Breast epithelium (tissue), 4 donors: ENCODE data around the gene FKBP14. TPM values are rescaled to one million over a fixed set of nuclear protein-coding genes. Genes with fewer than 3 reads are reported as not detected.

Experiments
- DNase-seq, 2 donors: peaks; one replicate each; pipeline ENCODE4 v3.0.0-alpha.2; 2019; ENCODE audit warnings: low spot score in 2 of 2
- H3K27ac ChIP-seq, 2 donors: fragments of 200-600 bp; sonication (generic) in 1 of 2; one replicate each; pipeline ENCODE4 v1.5.1; 2016 to 2019; ENCODE audit warnings: mild to moderate bottlenecking in 1 of 2
- H3K27me3 ChIP-seq, 2 donors: fragments of 200-600 bp; sonication (generic) in 1 of 2; one replicate each; pipeline versions ENCODE4 v1.5.1 to v1.6.0; 2017 to 2019; ENCODE audit warnings: control low read depth in 1 of 2, mild to moderate bottlenecking in 1 of 2
- H3K36me3 ChIP-seq: fragments of 200-600 bp; one replicate; pipeline ENCODE4 v1.5.1; 2019
- H3K4me1 ChIP-seq, 2 donors: fragments of 200-600 bp; sonication (generic); one replicate each; pipeline ENCODE4 v1.5.1; 2016 to 2019; ENCODE audit warnings: control low read depth in 1 of 2
- H3K4me3 ChIP-seq, 3 donors: fragments of 200-600 bp; sonication (generic); 1 replicate in 2 of 3; 2 replicates in 1 of 3; pipeline ENCODE4 v1.5.1; 2016 to 2019; ENCODE audit warnings: mild to moderate bottlenecking in 3 of 3, moderate library complexity in 2 of 3
- H3K9me3 ChIP-seq, 2 donors: fragments of 200-600 bp; sonication (generic) in 1 of 2; one replicate each; pipeline ENCODE4 v1.5.1; 2016 to 2019; ENCODE audit warnings: control low read depth in 1 of 2
- POLR2A ChIP-seq: fragments of 450-650 bp; IDR thresholded peaks from one replicate; pipeline ENCODE4 v1.6.1; 2016; ENCODE audit warnings: antibody characterized with exemption, mild to moderate bottlenecking, moderate library complexity
- POLR2AphosphoS5 ChIP-seq, 3 donors: sonication (generic); formaldehyde crosslinking; IDR thresholded peaks; one replicate each; pipeline ENCODE4 v1.6.1; 2017; ENCODE audit warnings: antibody characterized with exemption in 3 of 3
- intact Hi-C: fragments of 100-400 bp; cut with DNase I; formaldehyde crosslinking; loops from one replicate; pipeline ENCODE4 v1.15.1; 2023; ENCODE audit warnings: low total_unique reads
- total RNA-seq, 3 donors: library from RNA; depleted of rRNA; stranded (reverse); fragments of >200 nt; gene quantifications; one replicate each; pipeline ENCODE4 v1.1.0, GENCODE V29; 2016
- TF ChIP-seq, protein P1 (sequence below), 3 donors: fragments of 450-650 bp; IDR thresholded peaks; one replicate each; pipeline ENCODE4 v1.5.1; 2016 to 2017; ENCODE audit warnings: antibody characterized with exemption in 3 of 3, mild to moderate bottlenecking in 3 of 3, moderate library complexity in 3 of 3

The FKBP14 gene
- total RNA-seq, 3 donors from 2014 or later = 3.8 to 13.0 (median 9.5) TPM

DNA sequence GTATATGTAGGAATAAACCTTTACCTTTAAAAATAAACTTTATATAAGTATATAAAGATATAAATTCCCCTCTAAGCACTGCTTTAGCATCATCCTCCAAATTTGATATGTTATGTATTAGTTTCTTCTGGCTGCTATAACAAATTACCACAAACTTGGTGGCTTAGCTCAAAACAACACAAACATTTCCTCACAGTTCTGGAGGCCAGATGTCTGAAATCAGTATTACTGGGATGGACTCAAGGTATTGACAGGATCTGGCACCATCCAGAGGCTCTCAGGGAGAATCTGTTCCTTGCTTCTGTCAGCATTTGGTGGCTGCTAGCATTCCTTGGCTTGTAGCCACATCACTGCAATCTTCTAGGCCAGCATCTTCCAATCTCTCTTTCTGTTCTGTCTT, 30.2 kb downstream of the FKBP14 start:
- TF ChIP-seq POLR2A = no peak
- TF ChIP-seq, protein P1, sequence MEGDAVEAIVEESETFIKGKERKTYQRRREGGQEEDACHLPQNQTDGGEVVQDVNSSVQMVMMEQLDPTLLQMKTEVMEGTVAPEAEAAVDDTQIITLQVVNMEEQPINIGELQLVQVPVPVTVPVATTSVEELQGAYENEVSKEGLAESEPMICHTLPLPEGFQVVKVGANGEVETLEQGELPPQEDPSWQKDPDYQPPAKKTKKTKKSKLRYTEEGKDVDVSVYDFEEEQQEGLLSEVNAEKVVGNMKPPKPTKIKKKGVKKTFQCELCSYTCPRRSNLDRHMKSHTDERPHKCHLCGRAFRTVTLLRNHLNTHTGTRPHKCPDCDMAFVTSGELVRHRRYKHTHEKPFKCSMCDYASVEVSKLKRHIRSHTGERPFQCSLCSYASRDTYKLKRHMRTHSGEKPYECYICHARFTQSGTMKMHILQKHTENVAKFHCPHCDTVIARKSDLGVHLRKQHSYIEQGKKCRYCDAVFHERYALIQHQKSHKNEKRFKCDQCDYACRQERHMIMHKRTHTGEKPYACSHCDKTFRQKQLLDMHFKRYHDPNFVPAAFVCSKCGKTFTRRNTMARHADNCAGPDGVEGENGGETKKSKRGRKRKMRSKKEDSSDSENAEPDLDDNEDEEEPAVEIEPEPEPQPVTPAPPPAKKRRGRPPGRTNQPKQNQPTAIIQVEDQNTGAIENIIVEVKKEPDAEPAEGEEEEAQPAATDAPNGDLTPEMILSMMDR (IDR thresholded peaks at IDR 0.05) = no peak
- TF ChIP-seq POLR2AphosphoS5 (IDR thresholded peaks at IDR 0.05) = no peak
- intact Hi-C loops = no loop called here
- H3K4me1 ChIP-seq = no peaks in the 10 kb centered on the region

DNA sequence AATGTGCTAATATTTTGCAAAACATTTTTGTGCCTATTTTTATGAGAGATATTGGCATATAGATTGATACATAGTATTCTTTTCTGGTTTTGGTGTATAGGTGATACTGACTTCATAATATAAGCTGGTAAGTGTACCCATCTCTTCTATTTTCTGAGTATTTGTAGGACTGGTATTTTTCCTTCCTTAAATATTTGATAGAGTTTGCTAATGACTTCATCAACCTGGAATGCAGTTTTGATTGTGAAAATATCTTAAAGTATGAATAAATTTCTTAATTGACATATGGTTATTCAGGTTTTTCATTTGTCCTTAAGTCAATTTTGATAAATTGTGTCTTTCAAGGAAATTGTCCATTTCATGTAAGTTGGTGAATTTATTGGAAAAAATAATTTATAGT, 30.9 kb downstream of the FKBP14 start:
- H3K36me3 ChIP-seq = no peaks in the 10 kb centered on the region
- no peaks in the 10 kb centered on the region for H3K4me1 ChIP-seq
- no peak overlapping the region for H3K27ac ChIP-seq
- intact Hi-C loops = no loop called here
- H3K27me3 ChIP-seq = no peaks in the 10 kb centered on the region
- TF ChIP-seq POLR2A = no peak
- TF ChIP-seq POLR2AphosphoS5 (IDR thresholded peaks at IDR 0.05) = no peak
- TF ChIP-seq, protein P1 (IDR thresholded peaks at IDR 0.05) = no peak
- peaks cover 9 to 21% of the 10 kb centered on the region in 2 donors for H3K9me3 ChIP-seq
- H3K4me3 ChIP-seq = no peak overlapping the region
- no peak for DNase-seq

More for the DNA sequence above, 30.2 kb downstream of the FKBP14 start:
- peaks cover 9 to 21% of the 10 kb centered on the region in 2 donors for H3K9me3 ChIP-seq
- no peaks in the 10 kb centered on the region for H3K36me3 ChIP-seq
- no peak overlapping the region for H3K27ac ChIP-seq
- no peaks in the 10 kb centered on the region for H3K27me3 ChIP-seq
- H3K4me3 ChIP-seq = no peak overlapping the region
- DNase-seq = no peak

DNA sequence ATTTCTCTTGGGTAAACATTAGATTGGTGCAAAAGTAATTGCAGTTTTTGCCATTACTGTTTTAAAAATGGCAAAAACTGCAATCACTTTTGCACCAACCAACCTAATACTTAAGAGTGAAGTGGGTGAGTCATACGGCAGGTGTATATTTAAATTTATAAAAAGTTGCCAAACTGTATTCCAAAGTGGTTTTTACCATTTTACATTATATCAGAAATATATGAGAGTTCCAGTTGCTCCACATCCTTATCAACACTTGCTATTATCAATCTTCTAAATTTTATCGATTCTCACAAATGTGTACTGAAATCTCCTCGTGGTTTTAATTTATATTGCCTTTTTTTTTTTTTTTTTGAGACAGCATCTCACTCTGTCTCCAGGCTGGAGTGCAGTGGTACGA, 33.4 kb downstream of the FKBP14 start:
- TF ChIP-seq POLR2AphosphoS5 (IDR thresholded peaks at IDR 0.05) = no peak
- TF ChIP-seq POLR2A = no peak
- TF ChIP-seq, protein P1 (IDR thresholded peaks at IDR 0.05) = no peak
- Histone ChIP-seq H3K27ac (no peak overlapping the region), H3K36me3 (no peaks in the 10 kb centered on the region), H3K27me3 (no peaks in the 10 kb centered on the region), H3K9me3 (peaks cover 9 to 21% of the 10 kb centered on the region in 2 donors), H3K4me3 (no peak overlapping the region), H3K4me1 (no peaks in the 10 kb centered on the region)
- intact Hi-C loops = no loop called here
- no peak for DNase-seq

DNA sequence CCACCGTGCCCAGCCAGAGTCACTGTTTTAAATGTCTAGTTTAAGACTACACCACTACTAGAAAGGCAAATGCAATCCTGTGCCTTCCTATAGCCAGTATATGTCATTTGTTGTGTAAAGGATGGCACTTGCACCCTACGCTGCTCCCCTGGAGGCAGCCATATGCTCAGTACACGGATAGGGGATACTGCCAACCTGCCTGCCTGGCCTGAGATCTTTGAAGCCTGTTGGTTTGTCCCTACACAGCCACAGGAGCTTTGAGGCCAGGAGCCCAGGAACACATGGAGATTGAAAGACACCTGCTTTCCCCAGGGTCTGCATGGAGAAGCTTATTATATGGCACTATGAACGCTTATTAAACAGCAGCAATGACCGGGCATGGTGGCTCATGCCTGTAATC, 34.6 kb downstream of the FKBP14 start:
- Histone ChIP-seq H3K9me3 (peaks cover 9 to 21% of the 10 kb centered on the region in 2 donors), H3K27me3 (no peaks in the 10 kb centered on the region), H3K4me3 (no peak overlapping the region), H3K4me1 (no peaks in the 10 kb centered on the region), H3K36me3 (no peaks in the 10 kb centered on the region), H3K27ac (no peak overlapping the region)
- TF ChIP-seq POLR2AphosphoS5 (IDR thresholded peaks at IDR 0.05) = no peak
- TF ChIP-seq, protein P1 (IDR thresholded peaks at IDR 0.05) = no peak
- TF ChIP-seq POLR2A = no peak
- intact Hi-C loops = no loop called here
- no peak for DNase-seq

DNA sequence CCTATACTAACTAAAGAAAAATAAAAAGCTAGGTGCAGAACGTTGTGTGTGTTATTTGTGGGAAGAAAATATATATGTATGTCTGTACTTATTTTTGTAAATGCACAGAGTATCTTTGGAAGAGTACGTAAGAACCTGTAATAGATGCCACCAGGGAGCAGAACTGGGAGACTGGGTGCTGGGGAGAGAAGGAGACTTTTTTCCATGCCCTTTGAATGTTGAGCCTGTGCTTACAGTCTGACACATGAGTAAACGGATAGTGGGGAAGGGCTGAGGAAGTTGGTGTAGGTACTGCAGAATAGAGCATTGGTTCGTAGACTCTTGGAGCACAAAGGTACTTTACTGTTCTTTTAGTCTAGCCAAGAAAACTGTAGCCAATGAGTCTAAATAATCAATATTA, 35.6 kb downstream of the FKBP14 start:
- intact Hi-C loops = no loop called here
- Histone ChIP-seq H3K36me3 (no peaks in the 10 kb centered on the region), H3K4me1 (no peaks in the 10 kb centered on the region), H3K27ac (no peak overlapping the region), H3K4me3 (no peak overlapping the region), H3K9me3 (peaks cover 6 to 21% of the 10 kb centered on the region in 2 donors), H3K27me3 (no peaks in the 10 kb centered on the region)
- TF ChIP-seq POLR2AphosphoS5 (IDR thresholded peaks at IDR 0.05) = no peak
- TF ChIP-seq, protein P1 (IDR thresholded peaks at IDR 0.05) = no peak
- no peak for DNase-seq
